NCI-H2196 treated with DMSO at 0.1 percent for 48 hours (cell line): ENCODE results near the gene DLK1.

Experiments
- DNase-seq: peaks from one replicate; lab custom pipeline; 2025; ENCODE audit not compliant: unreplicated experiment; lab: John Stamatoyannopoulos, UW

The DLK1 gene

GRCh38 chr14:100750762-100751699, 24.3 kb downstream of the DLK1 start:
- no peak for DNase-seq

- DNase-seq, result no peak
Measured at GRCh38 chr14:100754020-100754419, 27.3 kb downstream of the DLK1 start.

GRCh38 chr14:100755649-100756048, 29.0 kb downstream of the DLK1 start:
- DNase-seq, result no peak

GRCh38 chr14:100761481-100761880, 34.8 kb downstream of the DLK1 start:
- no peak for DNase-seq

- no peak for DNase-seq
Measured at GRCh38 chr14:100762089-100762515, 35.4 kb downstream of the DLK1 start.

GRCh38 chr14:100762901-100763300, 36.2 kb downstream of the DLK1 start:
- DNase-seq, result no peak

GRCh38 chr14:100764471-100765115, 37.9 kb downstream of the DLK1 start:
- no peak for DNase-seq

- no peak for DNase-seq
Measured at GRCh38 chr14:100765296-100765695, 38.6 kb downstream of the DLK1 start.

- no peak for DNase-seq
Measured at GRCh38 chr14:100765991-100766390, 39.3 kb downstream of the DLK1 start.

GRCh38 chr14:100767003-100767787, 40.5 kb downstream of the DLK1 start:
- DNase-seq, result no peak

- no peak for DNase-seq
Measured at GRCh38 chr14:100767788-100768536, 41.3 kb downstream of the DLK1 start.

- DNase-seq, result no peak
Measured at GRCh38 chr14:100769035-100769939, 42.6 kb downstream of the DLK1 start.

GRCh38 chr14:100770046-100770445, 43.4 kb downstream of the DLK1 start:
- no peak for DNase-seq

- no peak for DNase-seq
Measured at GRCh38 chr14:100770605-100771120, 44.0 kb downstream of the DLK1 start.

GRCh38 chr14:100771121-100771800, 44.6 kb downstream of the DLK1 start:
- no peak for DNase-seq

- no peak for DNase-seq
Measured at GRCh38 chr14:100772607-100773165, 46.0 kb downstream of the DLK1 start.

- no peak for DNase-seq
Measured at GRCh38 chr14:100773331-100774163, 46.9 kb downstream of the DLK1 start.

- no peak for DNase-seq
Measured at GRCh38 chr14:100774164-100774537, 47.5 kb downstream of the DLK1 start.
